ENCODE measurements around the gene PLXNA4. TPM values are rescaled to one million over a fixed set of nuclear protein-coding genes. Genes with fewer than 3 reads are reported as not detected.

The PLXNA4 gene
- total and polyA plus RNA-seq, 2 donors (not counting 1 experiment from before 2014, with no cell fraction given), result not detected

GRCh38 chr7:132210821-132211220 lies 365.4 kb downstream of the PLXNA4 start:
- H3K36me3 ChIP-seq (replicated peaks in 1 of 2; ENCODE audit: control extremely low read depth in 1 of 2, control insufficient read depth in 1 of 2, extremely low read depth in 1 of 2, insufficient read depth in 2 of 2, low read length in 1 of 2), result no peaks in the 10 kb centered on the region
- 91% methylated on average over 13 of the region's 14 CpGs for WGBS (ENCODE audit: insufficient coverage)
- no peak overlapping the region for H3K4me3 ChIP-seq (ENCODE audit: control extremely low read depth in 1 of 5, extremely low read depth in 1 of 5, insufficient read depth in 1 of 5, low read depth in 2 of 5, low read length in 4 of 5)
- no peak for TF ChIP-seq CTCF (IDR thresholded peaks at IDR 0.05)
- TF ChIP-seq EZH2 (IDR thresholded peaks at IDR 0.05; ENCODE audit: borderline replicate concordance, insufficient read depth, low read depth, low read length, poor library complexity, severe bottlenecking), result no peak
- H3K4me1 Mint-ChIP-seq, result no peaks in the 10 kb centered on the region
- H3K4me2 ChIP-seq (replicated peaks; ENCODE audit: low read depth, low read length, poor library complexity, severe bottlenecking), result no peak overlapping the region
- no peaks in the 10 kb centered on the region for H3K27me3 Mint-ChIP-seq
- no peak for DNase-seq
- ATAC-seq (ENCODE audit: low read depth), result no peak
- no peak overlapping the region for H3K9ac ChIP-seq (ENCODE audit: low read length)
- H3K9me3 Mint-ChIP-seq (ENCODE audit: insufficient read depth), result no peaks in the 10 kb centered on the region
- intact Hi-C loops (cut with micrococcal nuclease), result no loop called here
- ChIA-PET POLR2A (no interaction called here), CTCF (no interaction called here)
- no peaks in the 10 kb centered on the region for H3K4me1 ChIP-seq (ENCODE audit: control insufficient read depth in 2 of 2, insufficient read depth in 2 of 2, low read length in 2 of 2)
- H4K20me1 ChIP-seq (ENCODE audit: control insufficient read depth, insufficient read depth, low read length, poor library complexity, severe bottlenecking), result no peaks in the 10 kb centered on the region
- no peak overlapping the region for H2AFZ ChIP-seq (ENCODE audit: insufficient read depth, low read depth, low read length, poor library complexity, severe bottlenecking)
- no peak overlapping the region for H3K27ac Mint-ChIP-seq
- H3K4me3 Mint-ChIP-seq, result no peak overlapping the region
- H3K27me3 ChIP-seq (replicated peaks in 1 of 4; ENCODE audit: control extremely low read depth in 1 of 4, control insufficient read depth in 3 of 4, insufficient read depth in 4 of 4, low read length in 3 of 4), result no peaks in the 10 kb centered on the region
- no peaks in the 10 kb centered on the region for H3K79me2 ChIP-seq (ENCODE audit: control insufficient read depth, insufficient read depth, low read length)
- peaks cover 0 to 8% (median 0%) of the 10 kb centered on the region in 3 donors for H3K9me3 ChIP-seq (ENCODE audit: control extremely low read depth in 1 of 3, control insufficient read depth in 2 of 3, insufficient read depth in 1 of 3, low read length in 2 of 3)
- H3K27ac ChIP-seq (ENCODE audit: low read length in 2 of 2), result no peak overlapping the region

GRCh38 chr7:132207782-132208181 lies 368.5 kb downstream of the PLXNA4 start:
- Mint-ChIP-seq H3K4me3 (no peak overlapping the region), H3K27me3 (no peaks in the 10 kb centered on the region), H3K9me3 (ENCODE audit: insufficient read depth) (no peaks in the 10 kb centered on the region), H3K27ac (no peak overlapping the region), H3K4me1 (no peaks in the 10 kb centered on the region)
- Histone ChIP-seq H3K9ac (ENCODE audit: low read length) (no peak overlapping the region), H3K9me3 (ENCODE audit: control extremely low read depth in 1 of 3, control insufficient read depth in 2 of 3, insufficient read depth in 1 of 3, low read length in 2 of 3) (peaks cover 0 to 5% (median 0%) of the 10 kb centered on the region in 3 donors), H3K27ac (ENCODE audit: low read length in 2 of 2) (no peak overlapping the region), H2AFZ (ENCODE audit: insufficient read depth, low read depth, low read length, poor library complexity, severe bottlenecking) (no peak overlapping the region), H3K4me3 (ENCODE audit: control extremely low read depth in 1 of 5, extremely low read depth in 1 of 5, insufficient read depth in 1 of 5, low read depth in 2 of 5, low read length in 4 of 5) (no peak overlapping the region), H3K36me3 (replicated peaks in 1 of 2; ENCODE audit: control extremely low read depth in 1 of 2, control insufficient read depth in 1 of 2, extremely low read depth in 1 of 2, insufficient read depth in 2 of 2, low read length in 1 of 2) (no peaks in the 10 kb centered on the region), H4K20me1 (ENCODE audit: control insufficient read depth, insufficient read depth, low read length, poor library complexity, severe bottlenecking) (no peaks in the 10 kb centered on the region), H3K4me1 (ENCODE audit: control insufficient read depth in 2 of 2, insufficient read depth in 2 of 2, low read length in 2 of 2) (no peaks in the 10 kb centered on the region), H3K27me3 (replicated peaks in 1 of 4; ENCODE audit: control extremely low read depth in 1 of 4, control insufficient read depth in 3 of 4, insufficient read depth in 4 of 4, low read length in 3 of 4) (no peaks in the 10 kb centered on the region), H3K79me2 (ENCODE audit: control insufficient read depth, insufficient read depth, low read length) (no peaks in the 10 kb centered on the region), H3K4me2 (replicated peaks; ENCODE audit: low read depth, low read length, poor library complexity, severe bottlenecking) (no peak overlapping the region)
- 100% methylated on average over 1 of the region's 2 CpGs for WGBS (ENCODE audit: insufficient coverage)
- no peak for DNase-seq
- ChIA-PET CTCF (no interaction called here), POLR2A (no interaction called here)
- ATAC-seq (ENCODE audit: low read depth), result no peak
- intact Hi-C loops (cut with micrococcal nuclease), result no loop called here
- no peak for TF ChIP-seq EZH2 (IDR thresholded peaks at IDR 0.05; ENCODE audit: borderline replicate concordance, insufficient read depth, low read depth, low read length, poor library complexity, severe bottlenecking)
- no peak for TF ChIP-seq CTCF (IDR thresholded peaks at IDR 0.05)

All from B cell (primary cell).